K562 (cell line): Measurements from ENCODE around the gene DSTYK. TPM values are rescaled to one million over a fixed set of nuclear protein-coding genes. Genes with fewer than 3 reads are reported as not detected.

Experiments used
- C11orf30 ChIP-seq: fragments of 450-650 bp; IDR thresholded peaks from 2 replicates; pipeline ENCODE4 v1.6.1; 2016; ENCODE audit warnings: low read depth, mild to moderate bottlenecking
- JUND ChIP-seq, 2 experiments: IDR thresholded peaks; 2 replicates in 1 of 2; 3 replicates in 1 of 2; pipeline ENCODE4 v1.6.1; 2011; ENCODE audit warnings: borderline replicate concordance in 2 of 2, low read depth in 2 of 2, low read length in 2 of 2, improper control_type of control experiment in 1 of 2, missing biosample characterization in 1 of 2, missing genetic modification characterization in 1 of 2, missing genetic modification reagents in 1 of 2
- MAFG ChIP-seq: fragments of 450-650 bp; conservative IDR thresholded peaks from 2 replicates; pipeline ENCODE4 v1.6.1; 2016; ENCODE audit warnings: missing genetic modification characterization, missing compliant biosample characterization
- MTA1 ChIP-seq: fragments of 450-650 bp; IDR thresholded peaks from 2 replicates; pipeline ENCODE4 v1.6.1; 2017; ENCODE audit warnings: borderline replicate concordance
- MTA3 ChIP-seq: fragments of 450-650 bp; formaldehyde crosslinking; IDR thresholded peaks from 2 replicates; pipeline ENCODE4 v1.6.1; 2017; ENCODE audit warnings: mild to moderate bottlenecking, borderline replicate concordance
- MXI1 ChIP-seq: IDR thresholded peaks from 2 replicates; pipeline ENCODE4 v1.6.1; 2011; ENCODE audit warnings: low read depth, mild to moderate bottlenecking, improper control_type of control experiment, low read length
- POLR2AphosphoS5 ChIP-seq: IDR thresholded peaks from 2 replicates; pipeline ENCODE4 v1.6.1; 2011; ENCODE audit warnings: mild to moderate bottlenecking, low read depth, low read length, moderate library complexity; ENCODE audit not compliant: control insufficient read depth, insufficient read depth
- POLR2H ChIP-seq: IDR thresholded peaks from 2 replicates; pipeline ENCODE4 v1.6.1; 2016; ENCODE audit warnings: missing genetic modification characterization, low read depth, mild to moderate bottlenecking, control low read depth, missing compliant biosample characterization, moderate library complexity
- PPARD ChIP-seq: fragments of 250-450 bp; sonication (Bioruptor Pico); IDR thresholded peaks from 2 replicates; pipeline ENCODE4 v1.8.0; 2022; ENCODE audit warnings: inconsistent platforms, mild to moderate bottlenecking, moderate library complexity
- TEAD4 ChIP-seq, 2 experiments: sonication (generic) in 1 of 2; formaldehyde crosslinking in 1 of 2; IDR thresholded peaks; 2 replicates each; pipeline versions ENCODE4 v1.6.1 to v1.8.0; 2012 to 2022; ENCODE audit warnings: borderline replicate concordance in 1 of 2, inconsistent platforms in 1 of 2, low read length in 1 of 2, mild to moderate bottlenecking in 1 of 2, missing genetic modification reagents in 1 of 2
- polyA plus RNA-seq, 8 experiments: library from polyadenylated mRNA; depleted of rRNA in 4 of 8; stranded (reverse) in 5 of 8; unstranded in 3 of 8; fragments of >200 nt; fragmentation: Nextera tagmentation in 2 of 8; fragmentation: Illumina TruSeq in 1 of 8; extraction: Ambion mirVana in 2 of 8; extraction: Trizol in 1 of 8; gene quantifications; 2 replicates each; pipeline versions ENCODE4 v1.2.1 to v1.2.3, GENCODE V29; 2011 to 2014; ENCODE audit warnings: inconsistent platforms in 1 of 8, missing spikeins in 1 of 8
- total RNA-seq, 7 experiments: library from RNA; depleted of rRNA in 6 of 7; stranded (reverse); fragments of >200 nt in 6 of 7; fragmentation: Illumina TruSeq in 2 of 7; extraction: Trizol in 2 of 7; gene quantifications; 2 replicates each; pipeline versions ENCODE4 v1.2.1 to v1.2.3, GENCODE V29; 2011 to 2021; ENCODE audit warnings: low replicate concordance in 1 of 7
- TF ChIP-seq, protein P1 (sequence below): sonication (generic); formaldehyde crosslinking; IDR thresholded peaks from 2 replicates; pipeline ENCODE4 v1.8.0; 2023; ENCODE audit warnings: missing genetic modification reagents, mild to moderate bottlenecking, borderline replicate concordance
- TF ChIP-seq, protein P2 (sequence below): fragments of 250-450 bp; sonication (Bioruptor Pico); IDR thresholded peaks from 2 replicates; pipeline ENCODE4 v1.8.0; 2021; ENCODE audit warnings: moderate library complexity, mild to moderate bottlenecking, inconsistent platforms
- TF ChIP-seq, protein P3 (sequence below), 3 experiments: fragments of 200-800 bp in 1 of 3; sonication (Bioruptor generic) in 1 of 3; sonication (generic) in 1 of 3; formaldehyde crosslinking in 1 of 3; IDR thresholded peaks; 2 replicates each; pipeline versions ENCODE4 v1.6.1 to v1.8.0; 2016 to 2022; ENCODE audit warnings: mild to moderate bottlenecking in 2 of 3, missing compliant biosample characterization in 2 of 3, missing genetic modification characterization in 2 of 3, missing genetic modification reagents in 1 of 3

The DSTYK gene
- total and polyA plus RNA-seq, 9 of the 15 experiments (the other 6 are each of a cell fraction or from before 2014, with no cell fraction given) = 4.2 to 7.1 (median 6.2) TPM

- TF ChIP-seq, protein P1, sequence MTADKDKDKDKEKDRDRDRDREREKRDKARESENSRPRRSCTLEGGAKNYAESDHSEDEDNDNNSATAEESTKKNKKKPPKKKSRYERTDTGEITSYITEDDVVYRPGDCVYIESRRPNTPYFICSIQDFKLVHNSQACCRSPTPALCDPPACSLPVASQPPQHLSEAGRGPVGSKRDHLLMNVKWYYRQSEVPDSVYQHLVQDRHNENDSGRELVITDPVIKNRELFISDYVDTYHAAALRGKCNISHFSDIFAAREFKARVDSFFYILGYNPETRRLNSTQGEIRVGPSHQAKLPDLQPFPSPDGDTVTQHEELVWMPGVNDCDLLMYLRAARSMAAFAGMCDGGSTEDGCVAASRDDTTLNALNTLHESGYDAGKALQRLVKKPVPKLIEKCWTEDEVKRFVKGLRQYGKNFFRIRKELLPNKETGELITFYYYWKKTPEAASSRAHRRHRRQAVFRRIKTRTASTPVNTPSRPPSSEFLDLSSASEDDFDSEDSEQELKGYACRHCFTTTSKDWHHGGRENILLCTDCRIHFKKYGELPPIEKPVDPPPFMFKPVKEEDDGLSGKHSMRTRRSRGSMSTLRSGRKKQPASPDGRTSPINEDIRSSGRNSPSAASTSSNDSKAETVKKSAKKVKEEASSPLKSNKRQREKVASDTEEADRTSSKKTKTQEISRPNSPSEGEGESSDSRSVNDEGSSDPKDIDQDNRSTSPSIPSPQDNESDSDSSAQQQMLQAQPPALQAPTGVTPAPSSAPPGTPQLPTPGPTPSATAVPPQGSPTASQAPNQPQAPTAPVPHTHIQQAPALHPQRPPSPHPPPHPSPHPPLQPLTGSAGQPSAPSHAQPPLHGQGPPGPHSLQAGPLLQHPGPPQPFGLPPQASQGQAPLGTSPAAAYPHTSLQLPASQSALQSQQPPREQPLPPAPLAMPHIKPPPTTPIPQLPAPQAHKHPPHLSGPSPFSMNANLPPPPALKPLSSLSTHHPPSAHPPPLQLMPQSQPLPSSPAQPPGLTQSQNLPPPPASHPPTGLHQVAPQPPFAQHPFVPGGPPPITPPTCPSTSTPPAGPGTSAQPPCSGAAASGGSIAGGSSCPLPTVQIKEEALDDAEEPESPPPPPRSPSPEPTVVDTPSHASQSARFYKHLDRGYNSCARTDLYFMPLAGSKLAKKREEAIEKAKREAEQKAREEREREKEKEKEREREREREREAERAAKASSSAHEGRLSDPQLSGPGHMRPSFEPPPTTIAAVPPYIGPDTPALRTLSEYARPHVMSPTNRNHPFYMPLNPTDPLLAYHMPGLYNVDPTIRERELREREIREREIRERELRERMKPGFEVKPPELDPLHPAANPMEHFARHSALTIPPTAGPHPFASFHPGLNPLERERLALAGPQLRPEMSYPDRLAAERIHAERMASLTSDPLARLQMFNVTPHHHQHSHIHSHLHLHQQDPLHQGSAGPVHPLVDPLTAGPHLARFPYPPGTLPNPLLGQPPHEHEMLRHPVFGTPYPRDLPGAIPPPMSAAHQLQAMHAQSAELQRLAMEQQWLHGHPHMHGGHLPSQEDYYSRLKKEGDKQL = no peak
- TF ChIP-seq TEAD4 (IDR thresholded peaks at IDR 0.05; ENCODE audit: low read length) = peak; percentile 98
- no peak for TF ChIP-seq TEAD4 (CRISPR knock-in tag; IDR thresholded peaks at IDR 0.05; ENCODE audit: borderline replicate concordance)
- TF ChIP-seq POLR2H (tag) = no peak
- TF ChIP-seq JUND (IDR thresholded peaks at IDR 0.05; ENCODE audit: borderline replicate concordance, low read depth, low read length) = peak; percentile 50; the same call in 1 of the 2 replicates
- peak; percentile 72; the same call in 2 of the 3 replicates for TF ChIP-seq JUND (tag; IDR thresholded peaks at IDR 0.05; ENCODE audit: borderline replicate concordance, low read depth, low read length)
- TF ChIP-seq MTA1 = 0 out of 2 replicates have a peak, but pooled peaks have one; percentile 44
- TF ChIP-seq POLR2AphosphoS5 = peak; percentile 92
- TF ChIP-seq C11orf30 = peak; percentile 57; the same call in 1 of the 2 replicates
- TF ChIP-seq MTA3 = peak; percentile 78; the same call in 1 of the 2 replicates
- TF ChIP-seq, protein P2, sequence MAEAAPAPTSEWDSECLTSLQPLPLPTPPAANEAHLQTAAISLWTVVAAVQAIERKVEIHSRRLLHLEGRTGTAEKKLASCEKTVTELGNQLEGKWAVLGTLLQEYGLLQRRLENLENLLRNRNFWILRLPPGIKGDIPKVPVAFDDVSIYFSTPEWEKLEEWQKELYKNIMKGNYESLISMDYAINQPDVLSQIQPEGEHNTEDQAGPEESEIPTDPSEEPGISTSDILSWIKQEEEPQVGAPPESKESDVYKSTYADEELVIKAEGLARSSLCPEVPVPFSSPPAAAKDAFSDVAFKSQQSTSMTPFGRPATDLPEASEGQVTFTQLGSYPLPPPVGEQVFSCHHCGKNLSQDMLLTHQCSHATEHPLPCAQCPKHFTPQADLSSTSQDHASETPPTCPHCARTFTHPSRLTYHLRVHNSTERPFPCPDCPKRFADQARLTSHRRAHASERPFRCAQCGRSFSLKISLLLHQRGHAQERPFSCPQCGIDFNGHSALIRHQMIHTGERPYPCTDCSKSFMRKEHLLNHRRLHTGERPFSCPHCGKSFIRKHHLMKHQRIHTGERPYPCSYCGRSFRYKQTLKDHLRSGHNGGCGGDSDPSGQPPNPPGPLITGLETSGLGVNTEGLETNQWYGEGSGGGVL (CRISPR knock-in tag) = no peak
- peak; percentile 67; the same call in 1 of the 2 replicates for TF ChIP-seq MXI1
- TF ChIP-seq, protein P3, sequence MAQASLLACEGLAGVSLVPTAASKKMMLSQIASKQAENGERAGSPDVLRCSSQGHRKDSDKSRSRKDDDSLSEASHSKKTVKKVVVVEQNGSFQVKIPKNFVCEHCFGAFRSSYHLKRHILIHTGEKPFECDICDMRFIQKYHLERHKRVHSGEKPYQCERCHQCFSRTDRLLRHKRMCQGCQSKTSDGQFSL (CRISPR knock-in tag; IDR thresholded peaks at IDR 0.05) = peak; percentile 61; the same call in 1 of the 2 replicates
- TF ChIP-seq, protein P3 (tag; IDR thresholded peaks at IDR 0.05) = no peak; a peak in 1 of 4 replicates
- no peak for TF ChIP-seq PPARD (CRISPR knock-in tag)
- TF ChIP-seq MAFG (tag) = peak; percentile 62
Measured at GRCh38 chr1:205255941-205256780, 44.7 kb upstream of the DSTYK start (continued).
